H9 (cell line): Measurements from ENCODE around the gene PUM2. TPM values are rescaled to one million over a fixed set of nuclear protein-coding genes. Genes with fewer than 3 reads are reported as not detected.

Experiments
- DNase-seq: peaks from one replicate; pipeline ENCODE4 v3.0.0-alpha.2; 2017
- H2AFZ ChIP-seq: one replicate; pipeline ENCODE4 v1.6.1; 2013; ENCODE audit warnings: mild to moderate bottlenecking, low read length, control low read depth, moderate library complexity
- H2AK5ac ChIP-seq: 2 replicates; pipeline ENCODE4 v1.6.1; 2013; ENCODE audit warnings: low read length, control low read depth, mixed read lengths; ENCODE audit not compliant: insufficient read length
- H2BK120ac ChIP-seq: one replicate; pipeline ENCODE4 v1.6.1; 2013; ENCODE audit warnings: low read depth, mild to moderate bottlenecking, low read length, control low read depth, inconsistent platforms; ENCODE audit not compliant: poor library complexity, severe bottlenecking
- H2BK12ac ChIP-seq: 2 replicates; pipeline ENCODE4 v1.6.1; 2013; ENCODE audit warnings: low read length, control low read depth, mixed read lengths, low read depth; ENCODE audit not compliant: insufficient read length
- H2BK15ac ChIP-seq: 2 replicates; pipeline ENCODE4 v1.6.1; 2013; ENCODE audit warnings: low read depth, low read length, control low read depth
- H2BK20ac ChIP-seq: one replicate; pipeline ENCODE4 v1.6.1; 2013; ENCODE audit warnings: low read depth, mild to moderate bottlenecking, low read length, control low read depth, inconsistent platforms; ENCODE audit not compliant: poor library complexity, severe bottlenecking
- H2BK5ac ChIP-seq: 2 replicates; pipeline ENCODE4 v1.6.1; 2013; ENCODE audit warnings: low read length, control low read depth, mixed read lengths; ENCODE audit not compliant: insufficient read length
- H3K14ac ChIP-seq: 2 replicates; pipeline ENCODE4 v1.6.1; 2013; ENCODE audit warnings: low read length, control low read depth; ENCODE audit not compliant: insufficient read depth
- H3K18ac ChIP-seq: 2 replicates; pipeline ENCODE4 v1.6.1; 2013; ENCODE audit warnings: low read depth, mild to moderate bottlenecking, mixed read lengths, low read length, control low read depth; ENCODE audit not compliant: insufficient read length
- H3K23ac ChIP-seq: 2 replicates; pipeline ENCODE4 v1.6.1; 2013; ENCODE audit warnings: low read length, control low read depth, mixed read lengths, low read depth; ENCODE audit not compliant: insufficient read length
- H3K23me2 ChIP-seq: 2 replicates; pipeline ENCODE4 v1.6.1; 2013; ENCODE audit warnings: low read depth, mild to moderate bottlenecking, mixed read lengths, low read length, control low read depth; ENCODE audit not compliant: insufficient read length, poor library complexity, severe bottlenecking
- H3K27ac ChIP-seq: 2 replicates; pipeline ENCODE4 v1.5.1; 2013; ENCODE audit warnings: low read length, control low read depth, mixed read lengths, low read depth; ENCODE audit not compliant: insufficient read length
- H3K27me3 ChIP-seq: 2 replicates; pipeline ENCODE4 v1.6.1; 2013; ENCODE audit warnings: low read length, control low read depth, inconsistent platforms; ENCODE audit not compliant: insufficient read depth
- H3K4ac ChIP-seq: 2 replicates; pipeline ENCODE4 v1.6.1; 2013; ENCODE audit warnings: low read depth, mild to moderate bottlenecking, control low read depth, inconsistent platforms, low read length, moderate library complexity
- H3K4me1 ChIP-seq: 2 replicates; pipeline ENCODE4 v1.6.1; 2013; ENCODE audit warnings: low read length, control low read depth, inconsistent platforms; ENCODE audit not compliant: insufficient read depth
- H3K4me2 ChIP-seq: 2 replicates; pipeline ENCODE4 v1.6.1; 2013; ENCODE audit warnings: low read length, control low read depth, mixed read lengths; ENCODE audit not compliant: insufficient read length, insufficient read depth
- H3K56ac ChIP-seq: 2 replicates; pipeline ENCODE4 v1.6.1; 2013; ENCODE audit warnings: low read depth, mild to moderate bottlenecking, mixed read lengths, low read length, control low read depth; ENCODE audit not compliant: insufficient read length
- H3K79me1 ChIP-seq: 2 replicates; pipeline ENCODE4 v1.6.1; 2013; ENCODE audit warnings: low read depth, mild to moderate bottlenecking, moderate library complexity, low read length, control low read depth, inconsistent platforms; ENCODE audit not compliant: insufficient read depth, poor library complexity, severe bottlenecking
- H3K79me2 ChIP-seq: 2 replicates; pipeline ENCODE4 v1.6.1; 2013; ENCODE audit warnings: low read length, control low read depth, inconsistent platforms; ENCODE audit not compliant: insufficient read depth
- H3K9ac ChIP-seq: 2 replicates; pipeline ENCODE4 v1.6.1; 2013; ENCODE audit warnings: low read length, control low read depth, mixed read lengths; ENCODE audit not compliant: insufficient read length; ENCODE audit errors: extremely low read depth
- H3K9me3 ChIP-seq: one replicate; pipeline ENCODE4 v1.6.1; 2013; ENCODE audit warnings: low read depth, low read length, inconsistent platforms; ENCODE audit not compliant: control insufficient read depth
- H3T11ph ChIP-seq: one replicate; pipeline ENCODE4 v1.6.1; 2013; ENCODE audit warnings: mild to moderate bottlenecking, low read length, control low read depth, inconsistent platforms
- H4K20me1 ChIP-seq: one replicate; pipeline ENCODE4 v1.6.1; 2013; ENCODE audit not compliant: control insufficient read depth, insufficient read length, insufficient read depth
- H4K5ac ChIP-seq: 2 replicates; pipeline ENCODE4 v1.6.1; 2013; ENCODE audit warnings: low read depth, mild to moderate bottlenecking, mixed read lengths, low read length, control low read depth; ENCODE audit not compliant: insufficient read length
- H4K8ac ChIP-seq: replicated peaks from 2 replicates; pipeline ENCODE4 v1.6.1; 2013; ENCODE audit warnings: low read length, control low read depth, mixed read lengths, low read depth; ENCODE audit not compliant: insufficient read length
- H4K91ac ChIP-seq: 2 replicates; pipeline ENCODE4 v1.6.1; 2013; ENCODE audit warnings: low read depth, mild to moderate bottlenecking, moderate library complexity, mixed read lengths, low read length, control low read depth; ENCODE audit not compliant: insufficient read length
- H3K27ac Mint-ChIP-seq, 3 experiments: 2 replicates in 2 of 3; 3 replicates in 1 of 3; pipeline ENCODE4 v1.8.0; 2020 to 2021; ENCODE audit warnings: mixed read lengths in 3 of 3, mild to moderate bottlenecking in 1 of 3, moderate library complexity in 1 of 3
- H3K27me3 Mint-ChIP-seq: 2 replicates; pipeline ENCODE4 v1.8.0; 2021; ENCODE audit warnings: low read depth, mild to moderate bottlenecking, moderate library complexity, mixed read lengths
- H3K36me3 Mint-ChIP-seq, 3 experiments: 2 replicates in 2 of 3; 3 replicates in 1 of 3; pipeline ENCODE4 v1.8.0; 2020 to 2021; ENCODE audit warnings: low read depth in 3 of 3, mixed read lengths in 3 of 3; ENCODE audit not compliant: insufficient read depth in 1 of 3
- H3K4me1 Mint-ChIP-seq, 2 experiments: 2 replicates each; pipeline ENCODE4 v1.8.0; 2020; ENCODE audit warnings: mixed read lengths in 2 of 2
- H3K4me3 Mint-ChIP-seq, 2 experiments: 2 replicates in 1 of 2; 3 replicates in 1 of 2; pipeline ENCODE4 v1.8.0; 2020 to 2021; ENCODE audit warnings: mild to moderate bottlenecking in 2 of 2, mixed read lengths in 2 of 2, moderate library complexity in 1 of 2
- H3K9me3 Mint-ChIP-seq, 2 experiments: 2 replicates in 1 of 2; 3 replicates in 1 of 2; pipeline ENCODE4 v1.8.0; 2020; ENCODE audit warnings: mild to moderate bottlenecking in 2 of 2, mixed read lengths in 2 of 2, moderate library complexity in 1 of 2
- WGBS: extraction: QIAGEN DNeasy Blood & Tissue Kit; methylation state at CpG from one replicate; pipeline ENCODE4 v1.1.7; 2013; ENCODE audit warnings: missing lambda C conversion rate, low lambda C conversion rate, mixed read lengths; ENCODE audit not compliant: insufficient read length; ENCODE audit errors: extremely low coverage; 5-methylcytosine and 5-hydroxymethylcytosine counted together
- total RNA-seq: library from RNA; stranded (reverse); gene quantifications from 2 replicates; pipeline ENCODE4 v1.2.1, GENCODE V29; 2021
- TF ChIP-seq, protein P1 (sequence below): fragments of 200-600 bp; sonication (generic); conservative IDR thresholded peaks from 3 replicates; pipeline ENCODE4 v1.8.0; 2021; ENCODE audit warnings: antibody characterized with exemption, mild to moderate bottlenecking

Gene PUM2
- total RNA-seq, 1 experiment from 2014 or later: 96.6 TPM

- Histone ChIP-seq H3K27me3 (no peaks in the 10 kb centered on the region), H3K4me1 (no peaks in the 10 kb centered on the region; the same call in 1 of the 2 replicates), H2AK5ac (no peak overlapping the region), H3K4ac (no peak overlapping the region), H3K23me2 (no peaks in the 10 kb centered on the region), H4K8ac (no peak overlapping the region), H4K20me1 (peaks cover 2% of the 10 kb centered on the region), H3K18ac (no peak overlapping the region), H2BK120ac (no peak overlapping the region), H2AFZ (no peak overlapping the region), H3K4me2 (no peak overlapping the region), H2BK15ac (no peak overlapping the region), H4K91ac (no peak overlapping the region), H2BK5ac (no peak overlapping the region), H4K5ac (no peak overlapping the region), H3K14ac (0 out of 2 replicates have a peak overlapping the region, but pooled peaks have one; percentile 25), H3K23ac (no peak overlapping the region), H2BK20ac (no peak overlapping the region), H3K56ac (no peak overlapping the region), H3K9me3 (no peaks in the 10 kb centered on the region), H3T11ph (no peak overlapping the region), H3K79me2 (peaks cover 2% of the 10 kb centered on the region; the same call in 1 of the 2 replicates), H2BK12ac (no peak overlapping the region), H3K79me1 (peaks cover 4% of the 10 kb centered on the region), H3K9ac (no peak overlapping the region), H3K27ac (no peak overlapping the region)
- Mint-ChIP-seq H3K4me3 (no peak overlapping the region), H3K9me3 (no peaks in the 10 kb centered on the region), H3K27ac (no peak overlapping the region), H3K27me3 (no peaks in the 10 kb centered on the region), H3K4me1 (peaks cover 34 to 52% of the 10 kb centered on the region in 2 experiments), H3K36me3 (peaks cover 0 to 2% (median 0%) of the 10 kb centered on the region in 3 experiments; a peak in 2 of 7 replicates)
- TF ChIP-seq, protein P1, sequence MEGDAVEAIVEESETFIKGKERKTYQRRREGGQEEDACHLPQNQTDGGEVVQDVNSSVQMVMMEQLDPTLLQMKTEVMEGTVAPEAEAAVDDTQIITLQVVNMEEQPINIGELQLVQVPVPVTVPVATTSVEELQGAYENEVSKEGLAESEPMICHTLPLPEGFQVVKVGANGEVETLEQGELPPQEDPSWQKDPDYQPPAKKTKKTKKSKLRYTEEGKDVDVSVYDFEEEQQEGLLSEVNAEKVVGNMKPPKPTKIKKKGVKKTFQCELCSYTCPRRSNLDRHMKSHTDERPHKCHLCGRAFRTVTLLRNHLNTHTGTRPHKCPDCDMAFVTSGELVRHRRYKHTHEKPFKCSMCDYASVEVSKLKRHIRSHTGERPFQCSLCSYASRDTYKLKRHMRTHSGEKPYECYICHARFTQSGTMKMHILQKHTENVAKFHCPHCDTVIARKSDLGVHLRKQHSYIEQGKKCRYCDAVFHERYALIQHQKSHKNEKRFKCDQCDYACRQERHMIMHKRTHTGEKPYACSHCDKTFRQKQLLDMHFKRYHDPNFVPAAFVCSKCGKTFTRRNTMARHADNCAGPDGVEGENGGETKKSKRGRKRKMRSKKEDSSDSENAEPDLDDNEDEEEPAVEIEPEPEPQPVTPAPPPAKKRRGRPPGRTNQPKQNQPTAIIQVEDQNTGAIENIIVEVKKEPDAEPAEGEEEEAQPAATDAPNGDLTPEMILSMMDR: no peak
- WGBS: no CpG with 5 or more reads among the region's 12 CpGs
- no peak for DNase-seq
Measured at GRCh38 chr2:20211420-20211819, 139.2 kb downstream of the PUM2 start.
